Smooth muscle cell of the brain vasculature (primary cell): ENCODE data around the gene STIP1.

Experiments
- DNase-seq: peaks from one replicate; pipeline ENCODE4 v3.0.0-alpha.2; 2012; ENCODE audit warnings: low read depth, low spot score

STIP1 gene

DNA sequence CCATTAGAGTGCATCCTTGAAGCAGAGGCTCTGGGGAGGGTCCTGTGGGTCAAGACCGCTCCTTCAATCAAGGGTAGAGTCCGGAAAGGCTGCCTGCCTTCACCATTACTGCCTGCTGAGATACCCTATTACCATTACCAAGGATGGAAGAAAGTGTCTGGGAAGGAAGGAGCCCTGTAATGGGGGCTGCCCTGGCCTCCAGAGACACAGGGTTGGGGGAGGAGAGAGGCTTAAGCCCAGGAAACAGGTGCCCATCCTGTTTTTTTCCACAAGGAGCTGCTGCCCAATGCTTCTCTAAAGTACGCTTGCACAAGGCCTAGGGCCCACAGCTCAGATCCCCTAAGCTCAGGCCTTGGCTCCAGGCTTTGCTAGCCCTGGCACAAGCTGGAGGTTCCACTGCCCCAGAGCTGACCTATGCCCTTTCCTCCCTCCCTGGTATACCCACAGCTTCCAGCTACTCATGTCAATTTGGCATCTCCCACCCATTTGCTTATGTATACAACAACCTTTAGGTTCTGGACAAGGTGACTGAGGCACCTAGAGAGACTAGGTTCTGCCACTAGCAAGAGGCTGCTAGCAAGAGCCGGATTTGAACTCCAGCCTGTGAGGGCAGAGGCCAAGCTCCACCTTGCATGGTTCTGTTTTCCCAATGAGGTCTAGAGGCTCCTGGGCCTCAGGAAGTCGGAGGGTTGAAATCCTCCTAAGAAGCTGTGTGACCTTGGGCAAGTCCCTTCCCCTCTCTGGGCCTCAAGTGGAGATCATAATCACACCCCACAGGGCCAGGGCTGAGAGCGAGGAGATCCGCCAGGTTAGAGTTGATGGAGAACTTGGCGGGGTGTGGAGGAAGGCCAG is 63.8 kb downstream of the STIP1 start:
- DNase-seq, result no peak

DNA sequence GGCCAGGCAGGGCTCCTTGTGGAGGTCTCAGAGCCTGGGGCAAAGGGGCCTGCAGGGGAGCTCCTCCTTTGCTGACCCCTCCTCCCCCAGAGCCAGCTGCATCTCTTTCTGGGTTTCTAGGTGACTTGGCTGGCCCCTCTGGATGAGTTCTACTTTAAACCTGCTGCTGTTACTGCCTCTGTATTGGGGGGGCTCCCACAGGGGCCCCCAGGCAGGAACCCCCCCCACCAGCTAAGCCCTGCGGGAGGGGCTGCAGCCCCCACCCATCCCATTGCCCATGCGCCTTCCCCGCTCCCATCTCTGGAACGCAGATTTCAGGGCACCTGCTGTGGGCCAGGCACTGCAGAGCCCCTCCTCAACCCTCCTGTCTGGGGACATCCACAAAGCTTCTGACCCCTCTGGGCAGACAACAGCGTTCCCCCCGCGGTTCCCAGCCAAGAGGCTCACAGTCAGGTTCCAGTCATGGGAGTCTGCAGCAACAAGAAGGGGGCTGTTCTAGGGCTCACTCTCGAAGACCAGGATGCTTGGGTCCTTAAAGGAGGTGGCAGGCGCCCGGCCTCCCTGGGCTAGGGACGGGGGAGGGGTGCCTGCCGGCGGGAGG is 64.5 kb downstream of the STIP1 start:
- DNase-seq, result no peak

GRCh38 chr11:64251016-64251752 is 65.2 kb downstream of the STIP1 start, which contains the start of gene PLCB3:
Gene PLCB3 (plus strand): TSS chr11:64251530. CDS start chr11:64251650, 120 bp downstream.
- no peak for DNase-seq

- no peak for DNase-seq
Observed at GRCh38 chr11:64251753-64252002, 65.7 kb downstream of the STIP1 start.

- no peak for DNase-seq
Observed at GRCh38 chr11:64252003-64252872, 66.3 kb downstream of the STIP1 start.

GRCh38 chr11:64253043-64253442 is 67.1 kb downstream of the STIP1 start:
- DNase-seq, result no peak

- no peak for DNase-seq
Observed at GRCh38 chr11:64253481-64253880, 67.5 kb downstream of the STIP1 start.
